ENCODE measurements around the gene FAAP100.

The FAAP100 gene

GRCh38 chr17:81557276-81558114 lies 5.3 kb upstream of the FAAP100 start:
- no peak for TF ChIP-seq CTCF (conservative IDR thresholded peaks at IDR 0.05)
- no peak overlapping the region for H3K27ac ChIP-seq

GRCh38 chr17:81556863-81557262 lies 4.7 kb upstream of the FAAP100 start:
- TF ChIP-seq CTCF (conservative IDR thresholded peaks at IDR 0.05) = no peak
- no peak overlapping the region for H3K27ac ChIP-seq

- TF ChIP-seq CTCF (conservative IDR thresholded peaks at IDR 0.05) = no peak
- H3K27ac ChIP-seq = peak overlapping the region; percentile 4
Measured at GRCh38 chr17:81556175-81556691, 4.1 kb upstream of the FAAP100 start.

GRCh38 chr17:81553616-81554181 lies 1.5 kb upstream of the FAAP100 start:
- TF ChIP-seq CTCF (conservative IDR thresholded peaks at IDR 0.05) = no peak
- peak overlapping the region; percentile 90 for H3K27ac ChIP-seq

DNA sequence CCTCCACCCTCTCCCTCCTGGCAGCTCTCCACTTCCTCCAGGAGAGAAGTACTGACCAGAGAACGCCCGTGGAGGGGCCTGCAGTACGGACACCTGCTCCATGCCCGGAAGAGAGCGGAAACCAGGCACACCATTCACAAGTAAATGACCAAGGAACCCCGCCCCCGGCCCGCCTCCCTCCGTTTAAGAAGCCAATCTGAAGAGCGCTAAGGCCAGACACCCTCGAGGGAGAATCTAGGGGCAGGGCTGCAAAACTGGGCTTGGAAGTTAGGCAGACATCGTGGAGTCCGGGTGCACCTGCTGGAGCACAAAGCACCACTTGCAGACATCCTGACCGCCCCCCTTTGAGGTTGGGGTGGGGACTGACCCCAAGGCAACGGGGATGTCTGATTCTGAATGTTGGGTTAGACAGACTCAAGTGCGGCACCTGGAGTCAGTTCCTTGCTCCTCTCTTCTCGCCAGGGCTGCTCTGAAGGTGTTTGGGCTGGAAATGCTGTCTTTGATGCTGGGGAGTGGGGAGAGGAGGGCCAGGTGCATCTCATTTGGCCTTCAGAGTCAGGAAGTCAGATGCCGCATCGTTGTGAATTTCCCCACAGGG lies 964 bp upstream of the FAAP100 start:
- TF ChIP-seq CTCF (conservative IDR thresholded peaks at IDR 0.05) = peak; percentile 4; the same call in 1 of the 2 replicates
- H3K27ac ChIP-seq = peak overlapping the region; percentile 90

DNA sequence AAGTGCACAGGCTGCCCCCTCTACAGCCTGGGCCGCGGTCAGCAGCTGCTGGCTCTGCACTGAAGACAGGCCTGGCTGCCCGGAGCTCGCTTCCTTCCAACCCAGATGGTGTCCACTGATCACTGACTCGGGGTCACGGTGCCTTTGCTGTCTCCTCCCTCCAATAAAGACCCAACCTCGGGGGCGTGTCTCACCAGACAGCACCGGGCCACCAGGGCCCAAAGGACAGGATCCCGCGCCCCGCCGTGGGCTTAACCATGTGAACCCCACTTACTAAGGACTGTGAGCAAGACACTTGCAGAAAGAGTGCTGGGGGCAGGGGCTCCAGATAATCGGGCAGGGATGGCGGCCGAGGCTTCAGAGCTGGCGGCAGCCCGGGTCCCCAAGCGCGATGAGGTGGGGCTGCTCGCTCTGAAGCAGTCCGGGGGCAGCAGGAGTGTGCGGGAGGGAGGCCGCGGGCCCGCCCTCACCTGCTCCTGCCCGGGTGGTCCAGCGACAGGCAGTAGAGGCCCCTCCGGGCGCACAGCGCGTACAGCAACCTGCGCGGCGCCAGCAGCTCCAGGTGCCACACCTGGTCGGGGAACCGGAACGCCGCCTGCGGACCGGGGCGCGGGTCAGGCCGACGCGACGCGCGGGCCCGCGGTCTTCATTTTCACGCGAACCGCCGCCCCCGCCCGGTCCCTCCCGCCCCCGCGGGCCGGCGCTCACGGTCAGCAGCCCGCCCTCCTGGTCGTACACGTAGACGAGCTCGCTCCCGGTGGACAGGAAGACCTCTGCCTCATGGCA lies 502 bp downstream of the FAAP100 start:
- H3K27ac ChIP-seq = peak overlapping the region; percentile 90
- no peak for TF ChIP-seq CTCF (conservative IDR thresholded peaks at IDR 0.05)

Measured in VCaP (cell line).